LNCaP clone FGC (cell line): Measurements from ENCODE around the gene PLA2G2A.

ENCODE experiments used
- DNase-seq: peaks from one replicate; pipeline ENCODE4 v3.0.0-alpha.2; 2011; ENCODE audit warnings: low read depth
- H3K4me3 ChIP-seq: 2 replicates; pipeline ENCODE4 v1.5.1; 2011; ENCODE audit warnings: mild to moderate bottlenecking, low read depth, low read length, control low read depth
- TF ChIP-seq, protein P1 (sequence below): IDR thresholded peaks from 2 replicates; pipeline ENCODE4 v1.5.1; 2012; ENCODE audit warnings: mild to moderate bottlenecking; ENCODE audit not compliant: control insufficient read depth, insufficient read depth; ENCODE audit errors: extremely low read depth

The PLA2G2A gene

DNA sequence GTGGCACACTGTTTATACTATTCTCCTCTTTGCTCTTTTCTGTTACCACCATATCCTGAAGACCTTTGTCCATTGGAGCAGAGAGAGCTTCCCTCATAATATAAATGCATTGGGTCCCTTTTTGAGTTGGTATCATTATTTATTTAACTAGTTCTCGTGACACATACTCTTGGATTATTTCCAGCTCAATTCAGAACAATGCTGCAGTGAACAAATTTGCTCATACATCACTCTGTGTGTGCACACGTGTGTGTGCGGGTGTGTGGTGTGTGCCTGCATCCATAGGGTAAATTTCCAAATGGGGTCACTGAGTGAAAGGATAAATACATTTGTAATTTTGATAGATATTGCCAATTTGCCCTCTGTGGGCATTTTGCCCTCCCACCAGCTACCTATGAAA is 5.8 kb downstream of the PLA2G2A start:
- TF ChIP-seq, protein P1, sequence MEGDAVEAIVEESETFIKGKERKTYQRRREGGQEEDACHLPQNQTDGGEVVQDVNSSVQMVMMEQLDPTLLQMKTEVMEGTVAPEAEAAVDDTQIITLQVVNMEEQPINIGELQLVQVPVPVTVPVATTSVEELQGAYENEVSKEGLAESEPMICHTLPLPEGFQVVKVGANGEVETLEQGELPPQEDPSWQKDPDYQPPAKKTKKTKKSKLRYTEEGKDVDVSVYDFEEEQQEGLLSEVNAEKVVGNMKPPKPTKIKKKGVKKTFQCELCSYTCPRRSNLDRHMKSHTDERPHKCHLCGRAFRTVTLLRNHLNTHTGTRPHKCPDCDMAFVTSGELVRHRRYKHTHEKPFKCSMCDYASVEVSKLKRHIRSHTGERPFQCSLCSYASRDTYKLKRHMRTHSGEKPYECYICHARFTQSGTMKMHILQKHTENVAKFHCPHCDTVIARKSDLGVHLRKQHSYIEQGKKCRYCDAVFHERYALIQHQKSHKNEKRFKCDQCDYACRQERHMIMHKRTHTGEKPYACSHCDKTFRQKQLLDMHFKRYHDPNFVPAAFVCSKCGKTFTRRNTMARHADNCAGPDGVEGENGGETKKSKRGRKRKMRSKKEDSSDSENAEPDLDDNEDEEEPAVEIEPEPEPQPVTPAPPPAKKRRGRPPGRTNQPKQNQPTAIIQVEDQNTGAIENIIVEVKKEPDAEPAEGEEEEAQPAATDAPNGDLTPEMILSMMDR, result no peak
- H3K4me3 ChIP-seq, result no peak overlapping the region
- no peak for DNase-seq

DNA sequence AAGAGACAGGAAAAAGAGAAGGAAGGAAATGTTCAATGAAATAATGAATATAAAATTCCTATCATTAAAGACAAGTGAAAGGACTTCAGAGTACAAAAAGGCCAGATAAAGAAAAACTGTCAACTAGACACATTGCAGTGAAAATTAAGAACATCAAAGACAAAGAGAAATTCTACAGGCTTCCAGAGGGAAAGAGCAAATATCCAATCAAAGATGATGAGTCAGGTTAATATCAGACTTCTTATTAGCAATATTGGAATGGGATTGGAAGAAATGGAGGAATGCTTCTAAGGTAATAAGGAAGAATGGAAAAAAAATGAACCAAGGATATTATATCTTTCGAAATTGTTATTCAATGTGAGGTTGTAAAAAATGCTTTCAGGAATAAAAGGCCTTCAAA is 7.8 kb downstream of the PLA2G2A start:
- TF ChIP-seq, protein P1, result no peak
- no peak overlapping the region for H3K4me3 ChIP-seq
- no peak for DNase-seq

DNA sequence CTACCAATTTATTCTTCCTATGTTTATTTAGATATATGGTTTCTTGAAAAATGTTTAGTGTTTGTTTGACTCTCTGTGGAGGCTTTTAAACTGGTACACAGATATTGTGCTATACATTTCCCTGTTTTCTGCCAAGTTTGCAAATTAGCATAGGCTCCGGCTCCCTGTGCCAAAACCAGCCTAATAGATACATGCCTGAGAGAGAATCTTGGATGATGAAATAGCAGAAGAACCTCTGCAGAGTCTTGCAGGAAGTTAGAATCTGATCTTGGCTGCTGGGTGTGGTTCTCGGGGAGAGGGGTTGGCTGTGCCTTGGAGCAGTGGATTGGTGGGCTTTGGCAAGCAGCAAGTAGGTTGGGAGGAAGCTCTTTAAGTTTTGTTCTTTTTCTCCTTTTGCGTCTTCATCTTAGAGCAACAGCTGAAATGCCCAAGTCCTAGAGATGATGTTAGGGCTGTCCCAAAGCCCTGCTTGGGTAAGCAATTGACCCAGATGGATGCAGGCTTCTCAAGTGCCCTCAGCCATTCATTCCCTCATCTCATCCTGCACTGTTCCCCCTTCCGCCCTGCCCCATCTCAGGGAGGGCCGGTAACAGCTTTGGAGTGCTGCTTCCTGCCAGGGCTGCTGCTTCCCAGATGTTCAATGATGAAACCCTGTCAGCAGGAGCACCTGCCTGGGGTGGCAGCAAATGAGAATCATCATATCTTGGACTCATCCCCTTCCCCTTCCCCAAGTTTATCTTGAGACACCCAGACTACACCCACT is 9.3 kb downstream of the PLA2G2A start:
- no peak for DNase-seq
- TF ChIP-seq, protein P1, result no peak
- no peak overlapping the region for H3K4me3 ChIP-seq

DNA sequence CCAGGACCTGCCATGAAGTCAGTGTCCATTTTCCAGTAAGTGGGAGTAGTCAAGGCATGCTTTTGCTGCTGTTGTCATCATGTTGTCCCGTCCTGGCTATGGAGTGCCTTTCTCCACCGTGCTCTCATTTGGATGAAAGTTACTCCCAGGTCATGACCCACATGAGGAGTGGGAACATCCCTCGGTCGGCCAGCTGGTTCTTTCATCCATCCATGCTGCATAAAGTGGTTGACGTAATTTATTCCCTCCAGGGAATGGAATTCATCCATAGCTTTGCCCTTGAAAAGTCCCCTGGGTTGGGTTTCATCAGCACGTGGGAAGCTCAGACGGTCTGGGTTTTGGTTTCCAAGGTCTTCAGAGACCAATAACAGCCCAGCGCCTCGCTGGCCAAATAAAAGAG is 11.6 kb downstream of the PLA2G2A start:
- no peak overlapping the region for H3K4me3 ChIP-seq
- no peak for DNase-seq
- TF ChIP-seq, protein P1, result no peak

DNA sequence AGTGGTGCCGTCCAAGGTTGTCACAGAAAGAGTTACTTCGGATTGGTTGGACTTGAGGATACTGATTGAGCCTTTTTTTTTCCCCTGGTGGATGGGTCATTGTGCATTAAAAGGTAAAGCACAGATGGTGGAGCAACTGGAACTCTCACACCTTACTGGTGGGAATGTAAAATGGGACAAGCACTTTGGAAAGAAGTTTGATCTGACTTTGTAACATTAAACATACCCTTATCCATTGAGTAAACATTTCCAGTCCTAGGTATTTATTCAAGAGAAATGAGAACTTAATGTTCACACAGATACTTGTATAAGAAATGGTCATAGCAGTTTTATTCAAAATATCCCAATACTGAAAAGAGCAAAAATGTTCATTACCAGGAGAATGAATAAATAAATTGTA is 14.9 kb downstream of the PLA2G2A start:
- TF ChIP-seq, protein P1, result no peak
- DNase-seq, result no peak
- H3K4me3 ChIP-seq, result no peak overlapping the region

DNA sequence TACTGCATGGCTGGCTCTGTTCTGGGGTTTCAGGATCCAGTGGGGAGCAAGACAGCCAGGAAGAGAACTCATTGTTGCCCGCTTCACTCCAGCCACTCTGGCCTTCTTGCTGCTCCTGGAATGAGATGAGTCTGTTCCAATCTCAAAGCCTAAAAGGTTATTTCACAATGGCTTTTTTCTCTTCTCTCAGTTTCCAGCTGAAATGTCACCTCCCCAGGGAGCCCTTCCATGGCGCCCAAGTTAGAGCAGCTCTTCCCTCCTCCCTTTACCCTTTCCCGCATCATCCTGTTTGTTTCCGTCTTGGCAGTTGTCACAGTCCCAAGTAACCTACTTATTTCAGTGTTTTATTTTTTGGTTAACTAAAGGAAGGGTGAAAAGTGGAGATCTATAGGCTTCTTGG is 15.8 kb downstream of the PLA2G2A start:
- DNase-seq, result no peak
- no peak overlapping the region for H3K4me3 ChIP-seq
- TF ChIP-seq, protein P1, result no peak

DNA sequence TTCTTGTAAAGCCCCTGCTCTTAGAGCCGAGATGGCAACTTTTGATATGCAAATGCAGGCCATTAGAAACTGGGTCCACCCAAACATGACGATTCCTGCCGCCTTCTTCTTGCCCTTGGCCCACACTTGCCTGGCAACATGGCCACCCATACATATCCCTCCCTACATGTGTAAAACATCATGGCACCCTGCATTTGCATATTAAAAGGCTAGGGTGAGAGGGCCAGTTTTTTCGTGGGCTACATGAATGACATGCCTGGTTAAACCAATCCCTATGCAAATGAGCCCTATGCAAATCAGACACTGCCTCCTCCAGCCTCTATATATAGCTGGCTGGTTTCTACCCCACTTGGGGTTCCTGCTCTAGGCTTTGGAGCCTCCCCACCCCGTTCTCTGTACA is 18.8 kb downstream of the PLA2G2A start:
- no peak for DNase-seq
- TF ChIP-seq, protein P1, result no peak

More for the DNA sequence above, 18.8 kb downstream of the PLA2G2A start:
- H3K4me3 ChIP-seq, result no peak overlapping the region
